IMR-90 (cell line): ENCODE results near the gene ACOX1.
A peak's percentile ranks its signal among the peaks of the same experiment; 100 is the strongest.

Experiments used
- CHD1 ChIP-seq: IDR thresholded peaks from 2 replicates; pipeline ENCODE4 v1.6.1; 2012; ENCODE audit warnings: low read depth, low read length, improper control_type of control experiment
- FOS ChIP-seq: fragments of 150-350 bp; IDR thresholded peaks from 2 replicates; pipeline ENCODE4 v1.6.1; 2016; ENCODE audit warnings: low read depth, low read length
- MAFK ChIP-seq: IDR thresholded peaks from 2 replicates; pipeline ENCODE4 v1.6.1; 2012; ENCODE audit warnings: low read depth, low read length, improper control_type of control experiment
- POLR2A ChIP-seq: IDR thresholded peaks from 2 replicates; pipeline ENCODE4 v1.6.1; 2012; ENCODE audit warnings: mild to moderate bottlenecking, low read depth, low read length
- SMC3 ChIP-seq: fragments of 150-350 bp; IDR thresholded peaks from 2 replicates; pipeline ENCODE4 v1.6.1; 2016; ENCODE audit warnings: low read depth, mild to moderate bottlenecking, antibody characterized with exemption, low read length, moderate library complexity
- TF ChIP-seq, protein P1 (sequence below): conservative IDR thresholded peaks from 2 replicates; pipeline ENCODE4 v1.5.1; 2012; ENCODE audit warnings: mild to moderate bottlenecking, low read depth, low read length, improper control_type of control experiment
- TF ChIP-seq, protein P2 (sequence below): fragments of 150-350 bp; IDR thresholded peaks from 2 replicates; pipeline ENCODE4 v1.6.1; 2017; ENCODE audit warnings: mild to moderate bottlenecking, antibody characterized with exemption, low read length, low read depth

- TF ChIP-seq, protein P1, sequence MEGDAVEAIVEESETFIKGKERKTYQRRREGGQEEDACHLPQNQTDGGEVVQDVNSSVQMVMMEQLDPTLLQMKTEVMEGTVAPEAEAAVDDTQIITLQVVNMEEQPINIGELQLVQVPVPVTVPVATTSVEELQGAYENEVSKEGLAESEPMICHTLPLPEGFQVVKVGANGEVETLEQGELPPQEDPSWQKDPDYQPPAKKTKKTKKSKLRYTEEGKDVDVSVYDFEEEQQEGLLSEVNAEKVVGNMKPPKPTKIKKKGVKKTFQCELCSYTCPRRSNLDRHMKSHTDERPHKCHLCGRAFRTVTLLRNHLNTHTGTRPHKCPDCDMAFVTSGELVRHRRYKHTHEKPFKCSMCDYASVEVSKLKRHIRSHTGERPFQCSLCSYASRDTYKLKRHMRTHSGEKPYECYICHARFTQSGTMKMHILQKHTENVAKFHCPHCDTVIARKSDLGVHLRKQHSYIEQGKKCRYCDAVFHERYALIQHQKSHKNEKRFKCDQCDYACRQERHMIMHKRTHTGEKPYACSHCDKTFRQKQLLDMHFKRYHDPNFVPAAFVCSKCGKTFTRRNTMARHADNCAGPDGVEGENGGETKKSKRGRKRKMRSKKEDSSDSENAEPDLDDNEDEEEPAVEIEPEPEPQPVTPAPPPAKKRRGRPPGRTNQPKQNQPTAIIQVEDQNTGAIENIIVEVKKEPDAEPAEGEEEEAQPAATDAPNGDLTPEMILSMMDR = peak; percentile 76
- TF ChIP-seq, protein P2, sequence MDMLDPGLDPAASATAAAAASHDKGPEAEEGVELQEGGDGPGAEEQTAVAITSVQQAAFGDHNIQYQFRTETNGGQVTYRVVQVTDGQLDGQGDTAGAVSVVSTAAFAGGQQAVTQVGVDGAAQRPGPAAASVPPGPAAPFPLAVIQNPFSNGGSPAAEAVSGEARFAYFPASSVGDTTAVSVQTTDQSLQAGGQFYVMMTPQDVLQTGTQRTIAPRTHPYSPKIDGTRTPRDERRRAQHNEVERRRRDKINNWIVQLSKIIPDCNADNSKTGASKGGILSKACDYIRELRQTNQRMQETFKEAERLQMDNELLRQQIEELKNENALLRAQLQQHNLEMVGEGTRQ = no peak
- TF ChIP-seq SMC3 = peak; percentile 71
- TF ChIP-seq MAFK = no peak
- TF ChIP-seq POLR2A = no peak
- no peak for TF ChIP-seq CHD1
- TF ChIP-seq FOS = no peak
These were observed 26.5 kb upstream of the ACOX1 start for GRCh38 chr17:76005263-76006149.
